ENCODE measurements around the gene NMNAT2.

NMNAT2 gene

DNA sequence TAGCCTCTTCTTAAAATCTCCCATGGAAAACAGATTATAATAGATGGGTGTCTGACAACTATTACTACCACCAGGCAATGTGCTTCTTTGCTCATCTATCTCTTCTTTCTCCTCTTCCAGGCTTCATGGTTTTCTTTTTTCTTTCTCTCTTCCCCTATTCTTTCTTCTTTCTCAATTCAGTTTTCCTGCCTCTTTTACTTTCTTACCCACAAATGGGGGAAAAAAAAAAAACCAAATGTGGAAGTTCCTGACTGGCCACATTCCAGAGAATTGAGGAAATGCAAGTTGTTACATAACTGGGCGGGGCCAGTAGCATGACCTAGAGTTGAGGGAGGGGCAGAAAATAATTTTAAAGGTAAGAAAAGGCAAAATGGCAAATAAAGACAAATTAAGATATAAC, 43.2 kb upstream of the NMNAT2 start:
- no peak for ATAC-seq
- TF ChIP-seq OSR1 (CRISPR knock-in tag; IDR thresholded peaks at IDR 0.05), result no peak
- TF ChIP-seq ZC3H10 (CRISPR knock-in tag; IDR thresholded peaks at IDR 0.05), result no peak
- TF ChIP-seq, protein P1, sequence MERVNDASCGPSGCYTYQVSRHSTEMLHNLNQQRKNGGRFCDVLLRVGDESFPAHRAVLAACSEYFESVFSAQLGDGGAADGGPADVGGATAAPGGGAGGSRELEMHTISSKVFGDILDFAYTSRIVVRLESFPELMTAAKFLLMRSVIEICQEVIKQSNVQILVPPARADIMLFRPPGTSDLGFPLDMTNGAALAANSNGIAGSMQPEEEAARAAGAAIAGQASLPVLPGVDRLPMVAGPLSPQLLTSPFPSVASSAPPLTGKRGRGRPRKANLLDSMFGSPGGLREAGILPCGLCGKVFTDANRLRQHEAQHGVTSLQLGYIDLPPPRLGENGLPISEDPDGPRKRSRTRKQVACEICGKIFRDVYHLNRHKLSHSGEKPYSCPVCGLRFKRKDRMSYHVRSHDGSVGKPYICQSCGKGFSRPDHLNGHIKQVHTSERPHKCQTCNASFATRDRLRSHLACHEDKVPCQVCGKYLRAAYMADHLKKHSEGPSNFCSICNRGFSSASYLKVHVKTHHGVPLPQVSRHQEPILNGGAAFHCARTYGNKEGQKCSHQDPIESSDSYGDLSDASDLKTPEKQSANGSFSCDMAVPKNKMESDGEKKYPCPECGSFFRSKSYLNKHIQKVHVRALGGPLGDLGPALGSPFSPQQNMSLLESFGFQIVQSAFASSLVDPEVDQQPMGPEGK (CRISPR knock-in tag; IDR thresholded peaks at IDR 0.05; ENCODE audit: borderline replicate concordance), result no peak
- TF ChIP-seq, protein P2, sequence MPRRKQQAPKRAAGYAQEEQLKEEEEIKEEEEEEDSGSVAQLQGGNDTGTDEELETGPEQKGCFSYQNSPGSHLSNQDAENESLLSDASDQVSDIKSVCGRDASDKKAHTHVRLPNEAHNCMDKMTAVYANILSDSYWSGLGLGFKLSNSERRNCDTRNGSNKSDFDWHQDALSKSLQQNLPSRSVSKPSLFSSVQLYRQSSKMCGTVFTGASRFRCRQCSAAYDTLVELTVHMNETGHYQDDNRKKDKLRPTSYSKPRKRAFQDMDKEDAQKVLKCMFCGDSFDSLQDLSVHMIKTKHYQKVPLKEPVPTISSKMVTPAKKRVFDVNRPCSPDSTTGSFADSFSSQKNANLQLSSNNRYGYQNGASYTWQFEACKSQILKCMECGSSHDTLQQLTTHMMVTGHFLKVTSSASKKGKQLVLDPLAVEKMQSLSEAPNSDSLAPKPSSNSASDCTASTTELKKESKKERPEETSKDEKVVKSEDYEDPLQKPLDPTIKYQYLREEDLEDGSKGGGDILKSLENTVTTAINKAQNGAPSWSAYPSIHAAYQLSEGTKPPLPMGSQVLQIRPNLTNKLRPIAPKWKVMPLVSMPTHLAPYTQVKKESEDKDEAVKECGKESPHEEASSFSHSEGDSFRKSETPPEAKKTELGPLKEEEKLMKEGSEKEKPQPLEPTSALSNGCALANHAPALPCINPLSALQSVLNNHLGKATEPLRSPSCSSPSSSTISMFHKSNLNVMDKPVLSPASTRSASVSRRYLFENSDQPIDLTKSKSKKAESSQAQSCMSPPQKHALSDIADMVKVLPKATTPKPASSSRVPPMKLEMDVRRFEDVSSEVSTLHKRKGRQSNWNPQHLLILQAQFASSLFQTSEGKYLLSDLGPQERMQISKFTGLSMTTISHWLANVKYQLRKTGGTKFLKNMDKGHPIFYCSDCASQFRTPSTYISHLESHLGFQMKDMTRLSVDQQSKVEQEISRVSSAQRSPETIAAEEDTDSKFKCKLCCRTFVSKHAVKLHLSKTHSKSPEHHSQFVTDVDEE (CRISPR knock-in tag; IDR thresholded peaks at IDR 0.05), result no peak
- no peak for TF ChIP-seq PPARA (CRISPR knock-in tag; IDR thresholded peaks at IDR 0.05; ENCODE audit: borderline replicate concordance)
- TF ChIP-seq ZNF70 (CRISPR knock-in tag; IDR thresholded peaks at IDR 0.05), result no peak
- TF ChIP-seq, protein P3, sequence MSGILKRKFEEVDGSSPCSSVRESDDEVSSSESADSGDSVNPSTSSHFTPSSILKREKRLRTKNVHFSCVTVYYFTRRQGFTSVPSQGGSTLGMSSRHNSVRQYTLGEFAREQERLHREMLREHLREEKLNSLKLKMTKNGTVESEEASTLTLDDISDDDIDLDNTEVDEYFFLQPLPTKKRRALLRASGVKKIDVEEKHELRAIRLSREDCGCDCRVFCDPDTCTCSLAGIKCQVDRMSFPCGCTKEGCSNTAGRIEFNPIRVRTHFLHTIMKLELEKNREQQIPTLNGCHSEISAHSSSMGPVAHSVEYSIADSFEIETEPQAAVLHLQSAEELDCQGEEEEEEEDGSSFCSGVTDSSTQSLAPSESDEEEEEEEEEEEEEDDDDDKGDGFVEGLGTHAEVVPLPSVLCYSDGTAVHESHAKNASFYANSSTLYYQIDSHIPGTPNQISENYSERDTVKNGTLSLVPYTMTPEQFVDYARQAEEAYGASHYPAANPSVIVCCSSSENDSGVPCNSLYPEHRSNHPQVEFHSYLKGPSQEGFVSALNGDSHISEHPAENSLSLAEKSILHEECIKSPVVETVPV (CRISPR knock-in tag; IDR thresholded peaks at IDR 0.05), result no peak
- TF ChIP-seq CSDC2 (CRISPR knock-in tag; IDR thresholded peaks at IDR 0.05), result no peak
- TF ChIP-seq ARNTL (CRISPR knock-in tag; IDR thresholded peaks at IDR 0.05; ENCODE audit: borderline replicate concordance, low read depth), result no peak
- TF ChIP-seq ESRRG (CRISPR knock-in tag; IDR thresholded peaks at IDR 0.05), result no peak
- no peak for TF ChIP-seq SNAI2 (CRISPR knock-in tag; IDR thresholded peaks at IDR 0.05)
- TF ChIP-seq RARB (CRISPR knock-in tag; IDR thresholded peaks at IDR 0.05), result no peak
- TF ChIP-seq, protein P4, sequence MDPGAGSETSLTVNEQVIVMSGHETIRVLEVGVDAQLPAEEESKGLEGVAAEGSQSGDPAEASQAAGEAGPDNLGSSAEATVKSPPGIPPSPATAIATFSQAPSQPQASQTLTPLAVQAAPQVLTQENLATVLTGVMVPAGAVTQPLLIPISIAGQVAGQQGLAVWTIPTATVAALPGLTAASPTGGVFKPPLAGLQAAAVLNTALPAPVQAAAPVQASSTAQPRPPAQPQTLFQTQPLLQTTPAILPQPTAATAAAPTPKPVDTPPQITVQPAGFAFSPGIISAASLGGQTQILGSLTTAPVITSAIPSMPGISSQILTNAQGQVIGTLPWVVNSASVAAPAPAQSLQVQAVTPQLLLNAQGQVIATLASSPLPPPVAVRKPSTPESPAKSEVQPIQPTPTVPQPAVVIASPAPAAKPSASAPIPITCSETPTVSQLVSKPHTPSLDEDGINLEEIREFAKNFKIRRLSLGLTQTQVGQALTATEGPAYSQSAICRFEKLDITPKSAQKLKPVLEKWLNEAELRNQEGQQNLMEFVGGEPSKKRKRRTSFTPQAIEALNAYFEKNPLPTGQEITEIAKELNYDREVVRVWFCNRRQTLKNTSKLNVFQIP (CRISPR knock-in tag; IDR thresholded peaks at IDR 0.05; ENCODE audit: borderline replicate concordance, low read depth), result no peak
- no peak for TF ChIP-seq TCF4 (CRISPR knock-in tag; IDR thresholded peaks at IDR 0.05; ENCODE audit: borderline replicate concordance)
- TF ChIP-seq GLIS3 (CRISPR knock-in tag; IDR thresholded peaks at IDR 0.05), result no peak
- TF ChIP-seq BACH2 (CRISPR knock-in tag; IDR thresholded peaks at IDR 0.05; ENCODE audit: borderline replicate concordance), result no peak
- TF ChIP-seq ISL1 (CRISPR knock-in tag; IDR thresholded peaks at IDR 0.05), result no peak
- TF ChIP-seq TOX (CRISPR knock-in tag; IDR thresholded peaks at IDR 0.05; ENCODE audit: borderline replicate concordance), result no peak
- no peak for TF ChIP-seq ZFP30 (CRISPR knock-in tag; IDR thresholded peaks at IDR 0.05)
- TF ChIP-seq ZNF8 (CRISPR knock-in tag; IDR thresholded peaks at IDR 0.05), result no peak

DNA sequence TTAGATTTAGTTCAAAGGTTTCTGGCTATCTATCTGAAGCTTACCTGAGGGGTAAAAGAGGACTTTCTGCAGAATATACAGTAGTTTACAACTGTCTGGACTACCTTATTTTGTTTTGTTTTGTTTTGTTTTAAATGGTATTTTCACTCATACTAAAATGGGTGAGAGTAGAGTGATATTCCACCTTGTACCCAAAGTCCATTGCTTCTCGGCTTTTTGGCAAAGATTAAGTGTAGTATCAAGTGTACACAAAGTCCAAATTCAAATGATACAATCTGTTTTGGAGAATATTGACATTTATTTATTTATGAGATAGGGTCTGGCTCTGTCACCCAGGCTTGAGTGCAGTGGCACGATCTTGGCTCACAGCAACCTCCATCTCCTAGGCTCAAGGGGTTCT, 42.4 kb upstream of the NMNAT2 start:
- no peak for TF ChIP-seq GLIS3 (CRISPR knock-in tag; IDR thresholded peaks at IDR 0.05)
- TF ChIP-seq PPARA (CRISPR knock-in tag; IDR thresholded peaks at IDR 0.05; ENCODE audit: borderline replicate concordance), result no peak
- ATAC-seq, result no peak

DNA sequence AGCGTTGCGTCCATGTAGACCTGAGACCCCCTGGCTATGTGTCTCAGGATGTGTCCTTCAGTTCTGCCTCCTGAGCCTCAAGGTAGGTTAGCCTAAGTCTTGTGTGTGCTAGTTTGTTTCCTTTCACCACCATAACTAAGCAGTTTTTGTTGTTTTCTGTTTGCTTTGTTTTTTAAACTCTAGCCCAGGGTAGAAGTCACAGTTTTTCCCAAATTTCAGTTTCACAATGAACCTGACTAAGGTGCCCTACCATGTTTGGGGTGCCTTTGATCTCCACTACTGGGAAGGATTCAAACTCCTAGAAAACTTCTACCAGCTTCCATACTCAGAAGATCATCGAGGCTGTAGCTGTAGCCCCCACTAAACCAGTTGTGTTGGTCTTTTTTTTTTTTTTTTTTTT, 39.3 kb upstream of the NMNAT2 start:
- ATAC-seq, result no peak

More for the DNA sequence above, 39.3 kb upstream of the NMNAT2 start:
- TF ChIP-seq RARB (CRISPR knock-in tag; IDR thresholded peaks at IDR 0.05), result no peak
- TF ChIP-seq ESRRG (CRISPR knock-in tag; IDR thresholded peaks at IDR 0.05), result no peak
- TF ChIP-seq, protein P1 (CRISPR knock-in tag; IDR thresholded peaks at IDR 0.05; ENCODE audit: borderline replicate concordance), result no peak
- no peak for TF ChIP-seq CSDC2 (CRISPR knock-in tag; IDR thresholded peaks at IDR 0.05)
- TF ChIP-seq OSR1 (CRISPR knock-in tag; IDR thresholded peaks at IDR 0.05), result no peak
- no peak for TF ChIP-seq ZNF565 (CRISPR knock-in tag; conservative IDR thresholded peaks at IDR 0.05; ENCODE audit: low read depth)
- TF ChIP-seq, protein P2 (CRISPR knock-in tag; IDR thresholded peaks at IDR 0.05), result no peak
- no peak for TF ChIP-seq ZFP3 (CRISPR knock-in tag; IDR thresholded peaks at IDR 0.05)
- TF ChIP-seq ZC3H10 (CRISPR knock-in tag; IDR thresholded peaks at IDR 0.05), result no peak
- TF ChIP-seq, protein P4 (CRISPR knock-in tag; IDR thresholded peaks at IDR 0.05; ENCODE audit: borderline replicate concordance, low read depth), result no peak

Data from SK-N-SH treated with all-trans-retinoic acid at 6 μM for 48 hours (cell line).